ENCODE results near the gene ZCWPW1. TPM values are rescaled to one million over a fixed set of nuclear protein-coding genes. Genes with fewer than 3 reads are reported as not detected.
A peak's percentile ranks its signal among the peaks of the same experiment; 100 is the strongest.

ZCWPW1 gene
- total RNA-seq, 1 experiment from 2014 or later = 4.1 TPM

- BruUV-seq (replicated peaks) = no TSS peak
- no peak for DNase-seq
- H3K9me3 Mint-ChIP-seq (ENCODE audit: low read depth, unreplicated experiment) = no peaks in the 10 kb centered on the region
- peaks cover 62% of the 10 kb centered on the region for H3K36me3 Mint-ChIP-seq (ENCODE audit: insufficient read depth, unreplicated experiment)
- H3K27me3 Mint-ChIP-seq (ENCODE audit: unreplicated experiment) = no peaks in the 10 kb centered on the region
- H3K4me3 Mint-ChIP-seq (ENCODE audit: low read depth, unreplicated experiment) = no peak overlapping the region
- H3K4me1 Mint-ChIP-seq (ENCODE audit: low read depth, unreplicated experiment) = no peaks in the 10 kb centered on the region
- no peak overlapping the region for H3K27ac Mint-ChIP-seq (ENCODE audit: unreplicated experiment)
- TF ChIP-seq, protein P1, sequence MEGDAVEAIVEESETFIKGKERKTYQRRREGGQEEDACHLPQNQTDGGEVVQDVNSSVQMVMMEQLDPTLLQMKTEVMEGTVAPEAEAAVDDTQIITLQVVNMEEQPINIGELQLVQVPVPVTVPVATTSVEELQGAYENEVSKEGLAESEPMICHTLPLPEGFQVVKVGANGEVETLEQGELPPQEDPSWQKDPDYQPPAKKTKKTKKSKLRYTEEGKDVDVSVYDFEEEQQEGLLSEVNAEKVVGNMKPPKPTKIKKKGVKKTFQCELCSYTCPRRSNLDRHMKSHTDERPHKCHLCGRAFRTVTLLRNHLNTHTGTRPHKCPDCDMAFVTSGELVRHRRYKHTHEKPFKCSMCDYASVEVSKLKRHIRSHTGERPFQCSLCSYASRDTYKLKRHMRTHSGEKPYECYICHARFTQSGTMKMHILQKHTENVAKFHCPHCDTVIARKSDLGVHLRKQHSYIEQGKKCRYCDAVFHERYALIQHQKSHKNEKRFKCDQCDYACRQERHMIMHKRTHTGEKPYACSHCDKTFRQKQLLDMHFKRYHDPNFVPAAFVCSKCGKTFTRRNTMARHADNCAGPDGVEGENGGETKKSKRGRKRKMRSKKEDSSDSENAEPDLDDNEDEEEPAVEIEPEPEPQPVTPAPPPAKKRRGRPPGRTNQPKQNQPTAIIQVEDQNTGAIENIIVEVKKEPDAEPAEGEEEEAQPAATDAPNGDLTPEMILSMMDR (IDR thresholded peaks at IDR 0.05; ENCODE audit: unreplicated experiment) = no peak
- intact Hi-C loops (cut with micrococcal nuclease; ENCODE audit: unreplicated experiment) = no loop called here
- CTCF ChIA-PET = no interaction called here
Observed at GRCh38 chr7:100363098-100363497, 65.4 kb downstream of the ZCWPW1 start.

DNA sequence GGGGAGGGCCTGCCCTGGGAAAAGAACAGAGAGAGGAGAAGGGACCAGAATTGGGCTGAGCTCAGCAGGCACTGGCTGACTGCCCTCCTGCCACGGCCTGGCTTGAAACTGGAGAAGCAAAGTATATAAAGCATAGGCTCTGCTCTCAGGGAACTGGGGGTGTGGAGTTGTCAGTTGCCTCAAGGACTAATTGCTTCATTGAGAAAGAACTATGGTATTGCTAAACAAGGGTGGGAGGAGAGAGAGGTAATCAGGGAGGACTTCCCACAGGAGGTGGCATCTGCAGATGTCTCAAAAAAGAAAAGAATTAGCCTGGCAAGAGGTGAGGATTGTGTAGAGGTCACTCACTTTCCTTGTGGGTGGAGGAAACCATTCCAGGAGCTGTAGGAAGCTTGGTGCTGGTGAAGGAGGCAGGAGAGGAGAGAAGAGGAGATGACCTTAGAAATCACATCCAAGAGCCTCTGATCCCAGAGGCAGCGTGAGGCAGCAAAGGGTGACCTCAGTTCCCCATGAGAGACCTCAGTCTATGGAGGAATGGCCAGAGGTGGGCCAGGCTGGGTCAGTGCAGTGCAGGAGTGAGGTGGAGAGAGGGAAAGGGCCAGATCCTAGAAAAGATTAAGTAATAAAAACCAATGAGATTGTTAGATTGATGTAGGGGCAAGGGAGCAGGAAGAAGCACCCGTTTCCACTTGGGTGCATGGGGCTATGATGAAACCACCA, 68.2 kb downstream of the ZCWPW1 start:
- Mint-ChIP-seq H3K4me3 (ENCODE audit: low read depth, unreplicated experiment) (no peak overlapping the region), H3K4me1 (ENCODE audit: low read depth, unreplicated experiment) (no peaks in the 10 kb centered on the region), H3K9me3 (ENCODE audit: low read depth, unreplicated experiment) (no peaks in the 10 kb centered on the region), H3K27ac (ENCODE audit: unreplicated experiment) (peak overlapping the region; percentile 16), H3K27me3 (ENCODE audit: unreplicated experiment) (no peaks in the 10 kb centered on the region), H3K36me3 (ENCODE audit: insufficient read depth, unreplicated experiment) (peaks cover 47% of the 10 kb centered on the region)
- TF ChIP-seq, protein P1 (IDR thresholded peaks at IDR 0.05; ENCODE audit: unreplicated experiment) = no peak
- intact Hi-C loops (cut with micrococcal nuclease; ENCODE audit: unreplicated experiment) = no loop called here
- no peak for DNase-seq
- no TSS peak for BruUV-seq (replicated peaks)
- CTCF ChIA-PET = no interaction called here

DNA sequence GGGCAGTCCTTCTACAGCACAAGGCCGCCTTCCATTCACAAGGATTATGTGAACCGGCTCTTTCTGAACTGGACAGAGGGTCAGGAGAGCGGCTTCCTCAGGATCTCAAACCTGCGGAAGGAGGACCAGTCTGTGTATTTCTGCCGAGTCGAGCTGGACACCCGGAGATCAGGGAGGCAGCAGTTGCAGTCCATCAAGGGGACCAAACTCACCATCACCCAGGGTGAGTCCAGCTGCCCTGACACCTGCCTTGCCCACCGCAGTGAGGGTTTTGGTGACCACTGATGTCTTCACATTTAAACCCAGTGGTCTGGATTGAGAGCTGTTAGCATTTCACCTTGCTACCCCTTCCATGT, 69.7 kb downstream of the ZCWPW1 start:
- no TSS peak for BruUV-seq (replicated peaks)
- intact Hi-C loops (cut with micrococcal nuclease; ENCODE audit: unreplicated experiment) = no loop called here
- Mint-ChIP-seq H3K9me3 (ENCODE audit: low read depth, unreplicated experiment) (no peaks in the 10 kb centered on the region), H3K4me3 (ENCODE audit: low read depth, unreplicated experiment) (no peak overlapping the region), H3K36me3 (ENCODE audit: insufficient read depth, unreplicated experiment) (peaks cover 39% of the 10 kb centered on the region), H3K27ac (ENCODE audit: unreplicated experiment) (no peak overlapping the region), H3K27me3 (ENCODE audit: unreplicated experiment) (no peaks in the 10 kb centered on the region), H3K4me1 (ENCODE audit: low read depth, unreplicated experiment) (no peaks in the 10 kb centered on the region)
- CTCF ChIA-PET = no interaction called here
- DNase-seq = no peak
- TF ChIP-seq, protein P1 (IDR thresholded peaks at IDR 0.05; ENCODE audit: unreplicated experiment) = no peak

DNA sequence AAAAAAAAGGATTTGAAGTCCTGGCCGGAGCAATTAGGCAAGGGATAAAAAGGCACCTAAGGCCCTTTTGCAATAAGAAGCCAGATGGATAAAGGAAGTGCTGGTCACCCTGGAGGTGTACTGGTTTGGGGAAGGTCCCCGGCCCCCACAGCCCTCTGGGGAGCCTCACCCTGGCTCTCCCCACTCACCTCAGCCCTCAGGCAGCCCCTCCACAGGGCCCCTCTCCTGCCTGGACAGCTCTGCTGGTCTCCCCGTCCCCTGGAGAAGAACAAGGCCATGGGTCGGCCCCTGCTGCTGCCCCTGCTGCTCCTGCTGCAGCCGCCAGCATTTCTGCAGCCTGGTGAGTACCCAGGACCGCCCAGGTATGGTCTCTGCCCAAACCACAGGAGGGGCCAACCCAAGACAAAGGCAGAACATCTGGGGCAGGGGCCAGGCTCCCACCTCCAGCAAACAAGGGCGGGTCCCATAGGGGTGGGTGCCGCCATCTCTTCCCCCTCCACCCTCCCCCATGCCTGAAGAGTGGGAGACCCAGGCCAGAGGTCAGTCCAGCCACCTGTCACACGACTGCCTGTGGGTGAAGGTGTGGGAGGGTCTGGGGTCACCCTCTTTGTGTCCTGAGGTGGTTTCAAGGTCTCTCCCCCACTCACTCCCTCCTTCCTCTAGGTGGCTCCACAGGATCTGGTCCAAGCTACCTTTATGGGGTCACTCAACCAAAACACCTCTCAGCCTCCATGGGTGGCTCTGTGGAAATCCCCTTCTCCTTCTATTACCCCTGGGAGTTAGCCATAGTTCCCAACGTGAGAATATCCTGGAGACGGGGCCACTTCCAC, 70.3 kb downstream of the ZCWPW1 start, which contains the start of gene PILRB:
TSS of gene PILRB (plus strand) at position 91 of the 830 bp plus-strand sequence. CDS start at position 277, 186 bp downstream.
- Mint-ChIP-seq H3K4me1 (ENCODE audit: low read depth, unreplicated experiment) (no peaks in the 10 kb centered on the region), H3K36me3 (ENCODE audit: insufficient read depth, unreplicated experiment) (peaks cover 33% of the 10 kb centered on the region), H3K4me3 (ENCODE audit: low read depth, unreplicated experiment) (no peak within 1 kb of the TSS), H3K9me3 (ENCODE audit: low read depth, unreplicated experiment) (no peaks in the 10 kb centered on the region), H3K27ac (ENCODE audit: unreplicated experiment) (no peak within 1 kb of the TSS), H3K27me3 (ENCODE audit: unreplicated experiment) (no peaks in the 10 kb centered on the region)
- TF ChIP-seq, protein P1 (IDR thresholded peaks at IDR 0.05; ENCODE audit: unreplicated experiment) = no peak
- no peak for DNase-seq
- intact Hi-C loops (cut with micrococcal nuclease; ENCODE audit: unreplicated experiment) = no loop called here
- CTCF ChIA-PET = no interaction called here
- no TSS peak for BruUV-seq (replicated peaks)
